GM18498 (cell line): Measurements from ENCODE around the gene CCSAP.
A peak's percentile ranks its signal among the peaks of the same experiment; 100 is the strongest.
"Not testable (repeated sequence)": the region's sequence is repeated elsewhere in the genome, so short reads cannot be mapped to it uniquely, and the experiment has no call there.

Experiments used
- ATAC-seq: cut with Tn5 transposase; IDR thresholded peaks from one replicate; pipeline ENCODE4 v1.9.1; 2021; ENCODE audit warnings: mild to moderate bottlenecking, moderate library complexity; ENCODE audit not compliant: unreplicated experiment

The CCSAP gene

DNA sequence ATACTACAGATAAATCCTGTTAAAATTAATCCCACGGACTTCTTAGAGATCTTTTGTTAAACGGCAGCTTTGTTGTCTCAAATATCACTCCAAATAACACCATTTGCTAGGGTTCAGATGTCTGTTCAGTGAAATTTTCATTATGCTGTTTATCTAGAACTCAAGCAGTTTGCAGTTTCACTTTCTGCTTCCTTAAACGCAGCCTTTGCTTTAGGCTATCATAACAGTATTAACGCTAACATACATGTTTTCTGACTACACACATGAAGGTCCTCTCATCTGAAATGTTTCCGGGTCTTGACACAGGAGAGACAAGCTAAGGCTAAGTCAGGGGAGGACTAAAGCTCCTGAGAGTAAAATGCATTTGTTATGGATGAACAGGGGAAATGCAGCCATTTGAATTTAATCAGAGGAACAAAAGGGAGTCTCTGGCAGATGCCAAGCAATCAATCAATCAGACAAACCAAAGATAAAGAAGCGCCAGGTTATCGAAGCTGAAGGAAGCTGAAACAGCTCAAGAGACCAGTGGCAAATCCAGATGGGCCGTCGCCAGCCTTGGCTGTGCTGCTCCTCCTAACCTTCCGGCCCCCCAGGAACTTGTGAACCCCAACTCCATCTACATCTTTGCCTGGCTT lies 16.9 kb downstream of the CCSAP start:
- peak; percentile 50 for ATAC-seq

DNA sequence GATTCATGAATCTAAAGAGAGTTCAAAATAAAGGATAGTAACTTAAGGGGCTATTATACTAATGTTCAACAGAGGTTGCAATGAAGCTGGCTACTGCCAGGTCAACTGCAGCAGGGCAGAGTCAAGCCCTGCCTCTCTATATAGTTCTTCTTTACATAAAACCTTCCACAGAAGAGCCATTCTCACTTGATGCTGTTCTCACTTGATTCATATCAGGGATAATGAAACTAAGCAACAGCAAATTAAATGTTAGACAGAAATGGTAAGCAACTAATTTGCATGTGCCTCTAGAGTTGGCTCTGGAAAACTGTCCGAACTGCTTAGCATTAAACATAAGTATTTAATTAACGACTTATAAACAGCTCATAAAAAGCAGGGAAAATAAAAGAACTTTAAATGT lies 17.4 kb downstream of the CCSAP start:
- ATAC-seq: no peak

DNA sequence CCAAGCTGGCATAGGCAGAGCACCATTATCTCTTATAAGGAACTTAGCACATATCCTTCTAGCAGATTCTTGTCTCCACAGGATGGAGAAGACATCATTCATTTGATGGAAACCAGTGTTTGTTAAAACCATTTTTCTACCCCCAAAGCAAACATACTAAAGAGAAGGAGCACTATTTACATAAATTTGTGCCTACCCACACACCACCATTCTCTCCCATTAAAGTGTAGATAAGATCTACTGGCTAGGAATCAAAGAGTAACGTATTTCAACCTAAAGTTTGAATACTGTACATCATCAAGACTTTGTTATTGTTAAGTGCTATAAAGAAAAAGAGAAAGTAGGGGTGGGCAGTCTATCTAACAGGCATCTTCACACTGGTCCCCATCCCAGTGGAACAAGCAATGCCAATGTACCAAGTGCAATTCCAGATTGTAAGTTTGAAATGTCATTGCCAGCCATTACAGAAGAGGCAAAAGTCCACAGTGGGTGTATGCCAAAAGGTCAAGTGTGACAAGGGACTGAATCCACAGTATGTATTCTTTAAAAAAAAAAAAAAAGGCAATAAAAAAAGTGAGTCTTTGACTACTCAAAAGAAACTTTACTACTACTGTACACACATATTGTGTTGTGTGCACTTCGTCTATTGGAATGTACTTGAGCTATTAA lies 18.8 kb downstream of the CCSAP start:
- no peak for ATAC-seq

DNA sequence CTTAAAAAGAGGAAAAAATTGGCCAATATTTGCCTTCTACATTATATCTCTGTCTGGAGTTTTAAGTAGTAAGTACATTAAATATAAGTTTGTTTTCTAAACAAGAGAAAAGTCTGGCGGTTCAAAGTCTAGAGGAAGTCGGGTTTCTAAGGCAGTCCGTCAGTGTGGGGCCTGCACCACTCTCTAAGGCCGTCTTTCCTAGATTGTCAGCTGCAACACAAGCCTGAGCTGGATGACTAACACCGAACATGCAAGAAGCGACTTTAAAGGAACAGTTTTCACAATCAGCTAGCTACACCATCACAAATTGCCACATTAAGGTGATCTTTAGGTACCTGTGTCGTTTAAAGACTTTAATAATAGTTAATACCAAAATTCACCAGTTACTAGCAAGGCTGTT lies 19.6 kb downstream of the CCSAP start:
- ATAC-seq: no peak

DNA sequence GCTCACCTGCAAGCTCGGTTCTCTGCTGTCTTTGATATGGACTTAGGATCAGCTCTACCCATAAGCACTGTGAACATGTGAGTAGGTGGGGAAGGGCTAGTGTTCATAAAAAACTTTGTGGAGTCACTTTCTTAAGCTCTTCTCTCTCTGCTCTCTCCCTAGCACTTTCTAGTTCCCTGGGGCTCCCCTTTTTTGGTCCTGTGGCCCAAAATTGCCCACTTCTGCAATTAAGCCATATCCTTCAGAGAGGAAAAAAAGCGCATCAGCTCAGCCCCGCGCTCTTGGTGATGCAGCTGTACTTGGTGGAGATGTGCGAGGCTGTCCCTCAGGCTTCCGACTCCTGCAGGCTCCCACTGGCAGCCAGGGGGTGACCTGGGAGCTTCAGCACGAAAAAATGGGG lies 23.4 kb downstream of the CCSAP start:
- no peak for ATAC-seq

DNA sequence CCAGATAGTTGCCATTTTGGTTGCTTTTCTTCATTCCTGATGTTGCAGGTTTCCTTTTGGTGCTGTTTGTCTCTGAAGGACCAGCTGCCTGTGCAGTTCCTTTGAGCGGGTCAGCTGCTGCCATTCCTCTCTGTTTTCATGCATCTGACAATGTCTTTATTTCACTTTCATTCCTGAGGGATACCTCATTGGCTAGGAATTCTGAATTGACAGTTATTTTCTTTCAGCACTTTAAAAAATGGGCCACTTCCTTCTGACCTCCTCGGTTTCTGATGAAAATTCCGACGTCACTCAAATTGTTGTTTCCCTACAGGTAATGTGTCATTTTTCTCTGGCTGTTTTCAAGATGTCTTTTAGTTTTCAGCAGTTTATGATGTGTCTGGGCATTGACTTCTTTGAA lies 24.8 kb downstream of the CCSAP start:
- ATAC-seq: no peak

DNA sequence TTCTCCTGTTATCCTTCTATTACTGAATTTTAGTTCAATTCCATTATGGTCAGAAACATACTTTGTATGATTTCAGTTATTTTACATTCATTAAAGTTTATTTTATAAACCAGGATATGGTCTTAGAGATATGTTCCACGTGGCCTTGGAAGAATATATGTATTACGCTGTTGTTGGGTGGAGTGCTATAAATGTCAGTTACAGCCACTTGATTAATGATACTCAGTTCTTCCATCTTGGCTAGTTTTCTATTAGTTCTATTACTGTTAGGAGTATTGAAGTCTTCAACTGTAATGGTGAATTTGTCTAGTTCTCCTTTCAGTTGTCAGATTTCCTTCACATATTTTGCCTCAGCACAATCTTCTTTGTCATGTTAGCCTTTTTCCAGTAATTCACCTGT lies 26.7 kb downstream of the CCSAP start:
- ATAC-seq: no peak

DNA sequence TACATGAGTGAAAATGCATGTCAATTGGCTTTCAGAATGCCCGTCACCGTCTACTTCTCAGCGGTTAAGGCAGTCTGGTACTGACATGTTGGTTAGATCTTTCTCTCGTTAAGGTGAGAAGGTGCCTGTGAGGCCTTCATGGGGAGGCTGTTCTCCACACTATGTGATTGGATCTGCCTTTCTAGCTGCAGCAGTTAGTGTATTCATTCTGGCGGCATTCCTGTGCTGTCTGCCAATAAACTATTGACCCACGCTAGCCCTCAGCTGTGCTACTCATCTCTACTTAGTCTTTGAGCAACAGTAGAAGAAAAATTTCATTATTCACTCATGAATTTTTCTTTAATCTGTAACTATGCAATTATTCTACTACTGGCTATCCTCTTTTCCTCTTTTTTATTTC lies 32.0 kb downstream of the CCSAP start:
- no peak for ATAC-seq

DNA sequence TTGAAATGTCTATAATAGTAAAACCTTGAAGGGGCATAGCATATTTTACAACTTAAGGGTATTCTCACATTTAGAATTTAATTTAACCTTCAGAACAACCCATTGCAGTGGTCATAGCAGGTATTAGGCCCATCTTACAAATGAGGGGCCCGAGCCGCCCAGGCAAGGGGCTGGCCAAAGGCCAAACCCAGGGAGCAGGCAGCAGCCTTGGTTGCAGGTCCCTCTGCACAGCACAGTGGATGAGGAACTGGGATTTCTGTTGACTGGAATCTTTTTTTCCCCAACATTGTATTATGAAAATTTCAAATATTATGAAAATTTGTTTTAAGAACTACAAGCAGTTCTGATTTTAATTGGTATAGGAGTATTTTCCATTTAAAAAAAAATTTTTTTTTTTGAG lies 33.2 kb downstream of the CCSAP start:
- no peak for ATAC-seq

DNA sequence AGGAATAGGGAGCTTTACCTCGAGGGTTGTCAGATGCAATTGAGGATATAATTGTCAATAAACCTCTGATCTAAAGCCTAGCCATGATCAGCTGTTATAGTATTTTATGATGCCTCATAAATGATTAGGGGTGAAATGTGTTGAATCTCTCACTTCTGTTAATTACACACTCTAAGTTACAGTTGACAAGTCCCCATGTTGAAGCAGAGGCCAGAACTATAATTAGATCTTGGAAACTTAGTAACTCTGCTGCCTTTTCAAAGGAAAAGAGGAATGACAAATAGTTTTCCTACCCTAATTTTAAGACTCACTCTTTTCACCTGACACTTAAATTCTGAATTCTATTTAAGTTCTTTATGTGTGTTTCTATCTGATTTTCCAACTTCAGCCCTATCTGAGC lies 33.8 kb downstream of the CCSAP start:
- ATAC-seq: no peak

DNA sequence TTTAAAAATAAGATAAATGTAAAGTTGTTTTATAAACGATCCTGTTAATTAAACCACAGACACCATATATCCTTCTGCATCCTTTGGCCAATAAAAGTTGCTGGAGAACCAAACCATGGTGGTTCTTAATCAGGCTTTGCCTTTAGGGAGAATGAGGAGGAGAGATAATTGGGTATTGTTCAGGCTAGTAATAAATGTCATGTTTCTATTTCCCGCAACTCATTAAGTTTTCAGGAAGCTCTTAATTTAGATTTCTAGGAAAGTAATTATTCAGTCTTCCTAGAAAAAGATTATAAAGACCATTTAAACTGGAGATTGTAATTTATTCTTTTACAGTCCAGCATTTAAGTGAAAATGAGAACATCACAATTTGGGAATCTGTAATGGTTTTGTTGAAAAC lies 37.5 kb downstream of the CCSAP start:
- no peak for ATAC-seq

DNA sequence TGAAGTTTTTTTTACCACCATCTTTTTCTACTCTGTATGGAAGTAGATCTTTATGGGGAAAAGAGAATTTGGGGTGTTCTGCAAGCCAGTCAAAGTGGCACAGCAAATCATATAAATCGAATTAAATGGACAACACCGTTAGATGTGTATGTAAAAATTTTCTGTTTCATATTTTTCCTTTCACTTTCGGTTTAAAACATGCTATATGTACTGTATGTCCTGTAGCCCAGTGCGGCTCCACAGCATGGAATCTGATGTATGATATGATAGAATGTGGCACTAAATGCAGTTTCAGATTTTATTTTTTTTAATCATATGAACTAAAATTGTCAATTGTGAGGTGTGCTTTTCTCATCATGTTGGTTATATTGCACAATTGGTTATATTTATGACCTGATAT lies 39.0 kb downstream of the CCSAP start:
- no peak for ATAC-seq

DNA sequence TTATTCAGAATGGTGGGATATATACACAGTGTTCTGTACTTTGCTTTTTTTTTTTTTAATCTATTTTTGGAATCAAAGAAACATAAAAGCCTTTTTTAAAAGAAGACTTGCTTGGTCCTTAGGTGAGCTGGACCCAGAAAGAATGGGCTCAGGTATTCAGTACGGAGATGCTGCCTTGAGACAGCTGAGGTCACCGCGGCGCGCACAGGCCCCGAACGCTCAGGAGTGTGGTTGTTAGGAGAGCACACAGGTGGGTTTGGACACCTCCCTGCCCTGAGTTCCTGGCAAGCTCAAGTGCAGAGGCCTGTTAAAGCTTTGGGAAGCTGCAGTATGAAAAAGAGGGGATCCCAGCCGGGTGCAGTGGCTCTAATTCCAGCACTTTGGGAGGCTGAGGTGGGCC lies 40.1 kb downstream of the CCSAP start:
- ATAC-seq: no peak

DNA sequence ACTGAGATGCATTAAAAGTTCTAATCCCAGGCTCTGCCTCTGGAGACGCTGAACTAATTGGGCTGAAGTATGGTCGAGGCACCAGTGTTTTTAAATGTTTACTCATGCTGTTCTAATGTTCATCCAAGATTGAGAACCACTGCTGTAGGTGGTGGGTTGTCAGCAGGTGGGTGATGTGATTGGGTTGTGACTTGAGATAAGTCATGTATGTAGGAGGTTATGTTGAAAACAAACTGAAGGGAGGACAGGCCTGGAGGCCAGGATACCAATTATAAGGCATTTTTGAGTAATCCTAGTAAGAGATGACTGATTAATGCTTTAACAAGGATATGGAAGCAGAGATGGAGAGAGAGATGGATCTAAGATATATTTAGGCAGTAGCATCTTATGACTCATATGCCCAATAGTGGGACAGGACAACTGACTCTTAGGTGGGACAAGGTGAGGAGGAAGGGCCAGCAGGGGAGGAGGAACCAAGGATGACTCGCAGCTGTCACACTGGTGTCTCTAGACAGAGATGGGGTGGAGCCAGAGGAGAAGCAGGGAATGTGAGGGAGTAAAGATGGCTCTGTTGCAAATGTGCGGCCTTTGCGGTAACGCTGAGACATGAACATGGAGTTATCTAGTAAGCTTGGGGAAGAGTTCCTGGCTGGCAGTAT lies 42.6 kb downstream of the CCSAP start:
- ATAC-seq: no peak

DNA sequence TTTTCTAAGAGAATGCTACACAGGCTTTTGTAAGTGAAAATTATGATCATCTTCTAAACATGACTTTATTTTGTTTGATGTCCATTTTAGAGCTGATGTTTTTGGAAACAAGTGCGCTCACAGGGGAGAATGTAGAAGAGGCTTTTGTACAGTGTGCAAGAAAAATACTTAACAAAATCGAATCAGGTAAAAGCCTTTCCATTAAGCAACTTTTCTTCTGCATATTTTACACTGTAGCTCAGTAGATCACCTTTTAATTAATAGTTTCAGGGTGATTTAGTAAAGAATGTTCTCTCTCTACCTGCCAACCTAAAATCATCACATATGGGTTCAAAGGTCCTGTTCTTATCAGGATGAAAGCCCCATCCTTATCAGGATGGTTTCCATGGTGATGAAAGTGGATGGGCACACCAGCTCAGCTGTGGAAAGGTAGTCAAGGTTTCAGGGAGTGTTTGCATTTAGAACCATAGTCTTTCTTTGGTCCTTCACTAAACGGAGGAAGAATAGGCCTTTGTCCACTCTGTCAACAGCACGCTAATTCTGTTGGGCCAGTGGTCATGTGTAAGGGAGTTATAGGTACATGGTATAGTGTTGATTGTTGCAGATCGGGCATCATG lies 43.9 kb downstream of the CCSAP start:
- no peak for ATAC-seq

DNA sequence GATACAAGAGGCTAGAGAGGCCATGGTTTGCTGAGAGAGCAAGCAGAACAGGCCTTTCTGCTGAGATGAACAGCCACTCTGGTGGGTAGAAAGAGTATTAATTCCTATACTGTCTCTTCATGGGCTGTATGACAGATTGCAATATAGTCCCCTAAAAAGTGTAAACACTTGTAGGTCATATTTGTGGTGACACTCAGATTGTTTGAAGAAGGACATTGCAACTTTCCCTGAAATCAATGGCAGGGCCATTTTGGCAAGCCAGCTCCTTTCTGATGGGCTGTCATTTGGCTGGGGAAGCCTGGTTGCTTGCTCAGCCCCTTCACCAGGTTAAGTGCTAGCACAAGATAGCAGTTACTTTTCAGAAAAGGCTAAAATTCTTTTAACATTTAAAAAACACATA lies 44.4 kb downstream of the CCSAP start:
- no peak for ATAC-seq

DNA sequence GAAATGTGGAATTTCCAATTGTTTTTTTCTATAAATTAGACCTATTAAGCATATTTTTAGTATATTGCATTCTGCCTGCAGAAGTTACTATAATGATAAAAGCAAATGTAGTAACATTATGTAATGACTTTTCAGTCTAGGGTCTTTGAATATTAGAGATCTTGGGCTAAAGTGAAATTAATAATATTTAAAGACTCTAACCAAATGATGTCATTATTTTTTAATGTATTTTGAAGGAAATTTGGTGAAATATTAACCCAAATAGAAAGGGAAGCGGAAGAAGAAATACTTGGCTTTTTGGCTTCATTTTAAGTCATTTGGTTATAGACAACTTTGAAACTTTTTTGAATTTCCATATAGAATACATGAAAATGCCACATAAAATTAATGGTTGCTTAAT lies 45.1 kb downstream of the CCSAP start:
- ATAC-seq: no peak

DNA sequence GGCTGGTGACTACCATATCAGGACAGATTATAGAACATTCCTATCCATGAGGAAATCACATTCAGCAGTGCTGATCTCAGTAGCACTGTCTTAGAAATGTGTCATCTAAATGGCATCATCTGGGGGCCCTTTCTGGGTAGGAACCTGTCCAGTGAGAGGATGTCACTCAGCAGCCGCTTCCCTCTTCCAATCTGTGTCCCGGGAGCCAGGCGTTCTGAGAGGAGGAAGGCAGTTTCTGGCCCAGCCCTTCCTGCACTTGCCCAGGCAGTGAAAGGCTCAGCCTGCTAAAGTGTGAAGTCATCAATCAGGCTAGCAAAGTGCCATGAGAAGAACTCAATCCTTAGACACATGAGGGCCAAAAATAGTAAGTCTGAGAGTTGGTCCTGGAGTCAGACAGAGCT lies 46.3 kb downstream of the CCSAP start:
- no peak for ATAC-seq

DNA sequence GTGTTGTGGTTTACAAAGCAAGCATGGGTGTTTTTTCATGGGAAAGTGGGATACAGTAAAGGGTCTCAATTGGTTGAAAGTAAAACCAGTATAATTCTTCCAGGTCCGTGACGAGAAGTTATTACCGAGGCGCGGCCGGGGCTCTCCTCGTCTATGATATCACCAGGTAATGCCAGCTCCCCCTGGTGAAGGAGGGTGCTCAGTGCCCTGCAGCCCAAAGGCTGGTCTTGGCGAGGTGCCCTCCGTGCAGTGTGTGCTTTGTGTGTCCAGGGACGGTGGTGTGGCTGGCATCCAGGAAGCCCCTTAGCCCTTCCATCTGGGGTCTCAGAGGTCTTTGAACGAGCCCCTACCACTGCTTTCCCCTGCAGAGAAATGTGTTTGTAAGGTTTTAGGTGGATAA lies 47.1 kb downstream of the CCSAP start:
- ATAC-seq: no peak

DNA sequence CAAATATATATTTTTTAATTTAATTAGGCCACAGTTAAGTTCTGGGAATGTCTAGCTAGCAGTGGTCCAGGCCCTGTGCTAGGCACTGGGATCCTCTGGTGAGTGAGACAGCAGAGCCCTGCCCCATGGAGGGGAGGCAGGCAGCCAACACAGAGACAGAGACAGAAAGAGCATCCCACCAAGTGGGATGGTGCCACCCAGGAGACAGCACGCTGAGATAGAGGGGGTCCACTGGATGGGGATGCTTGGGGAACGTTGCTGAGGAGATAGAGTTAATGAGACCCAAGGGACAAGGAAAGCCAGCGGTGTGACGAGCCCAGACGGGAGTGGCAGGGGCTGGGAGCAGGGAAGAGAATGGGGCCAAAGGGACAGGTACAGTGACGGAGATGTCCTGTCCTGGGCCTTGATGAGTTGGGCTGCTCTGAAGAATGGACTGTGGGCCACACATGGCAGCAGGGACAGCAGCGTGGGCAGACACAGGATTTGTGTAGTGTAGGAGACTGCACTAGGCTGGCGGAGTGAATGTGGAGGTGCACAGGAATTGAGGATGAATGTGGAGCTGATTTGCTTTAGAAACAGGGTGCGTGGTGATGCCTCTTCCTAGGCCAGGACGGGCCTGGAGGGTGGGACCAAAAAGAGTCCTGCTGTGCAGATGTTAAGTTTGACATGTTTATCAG lies 49.2 kb downstream of the CCSAP start:
- ATAC-seq: no peak

DNA sequence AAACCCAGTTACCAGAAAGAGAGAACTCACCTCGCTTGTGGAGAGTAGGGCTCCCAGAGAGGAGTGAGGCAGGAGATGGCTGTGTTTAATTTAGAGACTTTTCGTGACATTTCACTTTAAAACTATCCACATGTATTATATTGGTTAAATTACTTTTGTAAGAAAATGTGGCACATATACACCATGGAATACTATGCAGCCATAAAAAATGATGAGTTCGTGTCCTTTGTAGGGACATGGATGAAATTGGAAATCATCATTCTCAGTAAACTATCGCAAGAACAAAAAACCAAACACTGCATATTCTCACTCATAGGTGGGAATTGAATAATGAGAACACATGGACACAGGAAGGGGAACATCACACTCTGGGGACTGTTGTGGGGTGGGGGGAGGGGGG lies 51.2 kb downstream of the CCSAP start:
- not testable (repeated sequence) for ATAC-seq

DNA sequence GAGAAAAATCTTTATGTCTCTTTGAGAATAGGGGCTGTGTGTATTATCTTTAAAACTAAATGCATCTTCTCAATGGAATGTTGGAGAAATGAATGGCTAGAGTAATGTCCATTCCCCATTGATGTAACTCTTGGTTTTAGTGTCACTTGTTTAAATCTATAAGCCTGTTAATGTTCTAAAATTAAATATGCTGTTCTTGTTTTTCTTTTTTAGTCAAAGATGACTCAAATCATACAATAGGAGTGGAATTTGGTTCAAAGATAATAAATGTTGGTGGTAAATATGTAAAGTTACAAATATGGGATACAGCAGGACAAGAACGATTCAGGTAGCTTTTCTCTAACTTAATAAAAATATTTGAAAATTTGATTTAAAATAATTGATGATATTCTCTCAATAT lies 54.3 kb downstream of the CCSAP start:
- ATAC-seq: no peak
